Measurements from ENCODE around the gene PLEKHH2.

DNA sequence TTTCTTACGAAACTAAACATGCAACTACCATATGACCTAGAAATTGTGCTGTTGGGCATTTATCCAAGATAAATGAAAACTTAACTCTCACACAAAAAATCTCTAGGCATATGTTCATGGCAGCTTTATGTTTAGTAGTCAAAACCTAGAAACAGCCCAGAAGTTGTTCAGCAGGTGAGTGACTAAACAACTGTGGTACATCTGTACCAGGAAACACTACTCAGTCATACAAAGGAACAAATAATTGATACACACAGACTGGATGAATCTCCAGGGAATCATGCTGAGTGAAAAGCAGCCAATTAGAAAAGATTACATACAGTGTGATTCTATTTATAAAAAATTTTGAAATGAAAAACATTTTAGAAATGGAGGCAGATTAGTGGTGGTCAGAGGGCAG lies 166.1 kb downstream of the PLEKHH2 start:
- TF ChIP-seq, protein P1, sequence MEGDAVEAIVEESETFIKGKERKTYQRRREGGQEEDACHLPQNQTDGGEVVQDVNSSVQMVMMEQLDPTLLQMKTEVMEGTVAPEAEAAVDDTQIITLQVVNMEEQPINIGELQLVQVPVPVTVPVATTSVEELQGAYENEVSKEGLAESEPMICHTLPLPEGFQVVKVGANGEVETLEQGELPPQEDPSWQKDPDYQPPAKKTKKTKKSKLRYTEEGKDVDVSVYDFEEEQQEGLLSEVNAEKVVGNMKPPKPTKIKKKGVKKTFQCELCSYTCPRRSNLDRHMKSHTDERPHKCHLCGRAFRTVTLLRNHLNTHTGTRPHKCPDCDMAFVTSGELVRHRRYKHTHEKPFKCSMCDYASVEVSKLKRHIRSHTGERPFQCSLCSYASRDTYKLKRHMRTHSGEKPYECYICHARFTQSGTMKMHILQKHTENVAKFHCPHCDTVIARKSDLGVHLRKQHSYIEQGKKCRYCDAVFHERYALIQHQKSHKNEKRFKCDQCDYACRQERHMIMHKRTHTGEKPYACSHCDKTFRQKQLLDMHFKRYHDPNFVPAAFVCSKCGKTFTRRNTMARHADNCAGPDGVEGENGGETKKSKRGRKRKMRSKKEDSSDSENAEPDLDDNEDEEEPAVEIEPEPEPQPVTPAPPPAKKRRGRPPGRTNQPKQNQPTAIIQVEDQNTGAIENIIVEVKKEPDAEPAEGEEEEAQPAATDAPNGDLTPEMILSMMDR (conservative IDR thresholded peaks at IDR 0.05), result no peak
- TF ChIP-seq ZFX (IDR thresholded peaks at IDR 0.05), result no peak

Data from C4-2B (cell line).